Right cardiac atrium (tissue), 5 donors: ENCODE results near the gene DLG4. TPM values are rescaled to one million over a fixed set of nuclear protein-coding genes. Genes with fewer than 3 reads are reported as not detected.

ENCODE experiments used
- ATAC-seq, 2 donors: fragments of 200-7000 bp; cut with Tn5 transposase; one replicate each; pipeline versions ENCODE4 v1.8.0 to v1.9.1; 2020; ENCODE audit warnings: moderate library complexity in 2 of 2, mild to moderate bottlenecking in 1 of 2
- DNase-seq, 3 donors: peaks; one replicate each; pipeline ENCODE4 v3.0.0-alpha.2; 2020
- H3K27ac ChIP-seq: one replicate; pipeline ENCODE4 v1.5.1; 2013; ENCODE audit warnings: mild to moderate bottlenecking, low read length, control low read depth, moderate library complexity
- H3K27me3 ChIP-seq: one replicate; pipeline ENCODE4 v1.6.1; 2013; ENCODE audit not compliant: control insufficient read depth, insufficient read depth
- H3K4me1 ChIP-seq: one replicate; pipeline ENCODE4 v1.6.1; 2013; ENCODE audit warnings: low read length; ENCODE audit not compliant: control insufficient read depth, insufficient read depth
- H3K4me3 ChIP-seq: one replicate; pipeline ENCODE4 v1.5.1; 2013; ENCODE audit warnings: low read length, control low read depth
- H3K9me3 ChIP-seq: one replicate; pipeline ENCODE4 v1.6.1; 2013; ENCODE audit warnings: low read length; ENCODE audit not compliant: control insufficient read depth
- WGBS: extraction: QIAGEN DNeasy Blood & Tissue Kit; methylation state at CpG from one replicate; pipeline ENCODE4 v1.1.7; 2013; 5-methylcytosine and 5-hydroxymethylcytosine counted together
- intact Hi-C, 4 donors: fragments of 100-400 bp; cut with DNase I; formaldehyde crosslinking; loops; one replicate each; pipeline versions ENCODE4 v1.11.0 to v1.14.0; 2022 to 2023
- polyA plus RNA-seq: library from polyadenylated mRNA; stranded (reverse); fragments of 200-250 nt; gene quantifications from one replicate; pipeline ENCODE4 v1.2.3, GENCODE V29; 2013
- total RNA-seq, 4 donors: library from RNA; stranded (reverse); fragmentation: NEBNext Ultra II Directional; extraction: Animal tissue kit (Norgen Biotek cat#: 25700); gene quantifications; one replicate each; pipeline ENCODE4 v1.2.1, GENCODE V29; 2021
- donor health status: healthy with polysubstance abuse.
- donor health status: DM: no; HTN: yes; CAD: no.
- donor health status: DM: no; HTN: no; CAD: no.
- donor health status: DM: no; HTN: yes; CAD: no; lungs with severe emphysema.
- donor health status: DM: yes; HTN: yes; CAD: no.

Gene DLG4
- total and polyA plus RNA-seq, 5 donors = 23.3 to 36.2 (median 30.8) TPM

DNA sequence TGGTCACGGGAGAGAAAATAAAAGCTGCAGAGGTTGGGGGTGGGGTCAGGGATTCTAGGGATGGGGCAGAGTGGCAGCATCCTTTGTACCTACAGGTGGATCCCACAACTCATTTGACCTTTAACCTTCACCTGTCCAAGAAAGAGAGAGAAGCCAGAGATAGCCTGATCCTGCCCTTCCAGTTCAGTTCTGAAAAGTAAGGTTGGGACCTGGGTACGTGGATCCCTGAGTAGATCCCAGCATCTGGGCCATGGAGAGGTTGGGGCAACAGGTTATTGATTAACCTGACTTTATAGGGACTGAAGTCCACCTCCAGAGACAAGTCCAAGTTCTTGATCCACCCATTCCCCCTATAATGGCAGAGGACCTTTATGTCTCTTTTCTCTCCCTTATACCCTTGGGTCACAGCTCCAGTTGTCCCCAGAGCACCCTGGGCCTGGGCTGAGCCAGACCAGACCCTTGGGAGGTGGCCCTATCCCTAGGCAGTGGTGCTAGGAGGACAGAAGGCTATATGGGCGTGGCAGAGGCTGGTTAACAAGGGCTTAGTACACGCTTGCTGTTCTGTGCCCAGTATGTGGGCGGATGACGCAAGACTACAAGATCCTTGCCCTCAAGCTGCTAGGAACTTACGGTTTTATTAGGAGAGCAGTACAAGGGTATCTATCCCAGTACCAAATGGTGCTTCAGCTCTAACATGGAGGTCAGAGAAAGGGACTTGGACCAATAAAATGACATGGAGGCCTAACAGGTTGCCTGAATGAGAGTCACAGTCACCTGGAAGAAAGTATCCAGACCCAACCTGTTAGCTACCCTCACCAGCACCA is 39.3 kb upstream of the DLG4 start:
- ATAC-seq (no peak), DNase-seq (peak in 1 of 3 donors; percentile 35)
- H3K27ac ChIP-seq = no peak overlapping the region
- WGBS = 80% methylated on average over 7 of the region's 7 CpGs
- no peak overlapping the region for H3K4me3 ChIP-seq
- H3K9me3 ChIP-seq = no peaks in the 10 kb centered on the region
- no peaks in the 10 kb centered on the region for H3K27me3 ChIP-seq
- H3K4me1 ChIP-seq = no peaks in the 10 kb centered on the region
- intact Hi-C loops = no loop called here

DNA sequence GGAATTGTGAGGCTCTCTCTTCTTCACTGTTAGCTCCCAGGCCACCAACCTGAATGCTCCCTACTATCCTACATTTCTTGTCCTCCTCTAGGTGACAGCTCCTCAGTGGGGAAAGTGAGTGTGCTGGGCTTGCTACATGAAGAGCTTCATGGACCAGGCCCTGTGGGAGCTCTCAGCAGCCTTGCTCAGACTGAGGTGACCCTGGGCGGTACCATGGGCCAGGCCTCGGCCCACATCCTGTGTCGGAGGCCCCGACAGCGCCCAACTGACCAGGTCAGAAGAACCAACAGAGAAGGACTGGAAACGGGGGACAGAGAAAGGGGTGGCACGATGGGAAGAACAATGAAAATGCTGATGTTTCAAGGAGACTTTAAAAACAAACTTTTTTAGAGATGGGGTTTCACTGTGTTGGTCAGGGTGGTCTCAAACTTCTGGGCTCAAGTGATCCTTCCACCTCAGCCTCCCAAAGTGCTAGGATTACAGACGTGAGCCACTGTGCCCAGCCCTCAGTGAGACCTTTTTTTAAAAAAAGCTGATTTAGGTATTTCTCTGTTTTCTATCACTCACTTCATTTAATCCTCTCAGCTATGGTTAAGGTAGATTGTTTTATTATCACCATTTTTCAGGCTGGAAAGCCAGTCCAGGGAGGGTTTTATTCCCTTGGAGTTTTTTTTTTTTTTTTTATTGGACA is 37.3 kb upstream of the DLG4 start:
- intact Hi-C loops = no loop called here
- ATAC-seq (no peak), DNase-seq (no peak)
- Histone ChIP-seq H3K4me1 (no peaks in the 10 kb centered on the region), H3K9me3 (no peaks in the 10 kb centered on the region), H3K27ac (no peak overlapping the region), H3K27me3 (no peaks in the 10 kb centered on the region), H3K4me3 (no peak overlapping the region)
- WGBS = 88% methylated on average over 8 of the region's 8 CpGs

DNA sequence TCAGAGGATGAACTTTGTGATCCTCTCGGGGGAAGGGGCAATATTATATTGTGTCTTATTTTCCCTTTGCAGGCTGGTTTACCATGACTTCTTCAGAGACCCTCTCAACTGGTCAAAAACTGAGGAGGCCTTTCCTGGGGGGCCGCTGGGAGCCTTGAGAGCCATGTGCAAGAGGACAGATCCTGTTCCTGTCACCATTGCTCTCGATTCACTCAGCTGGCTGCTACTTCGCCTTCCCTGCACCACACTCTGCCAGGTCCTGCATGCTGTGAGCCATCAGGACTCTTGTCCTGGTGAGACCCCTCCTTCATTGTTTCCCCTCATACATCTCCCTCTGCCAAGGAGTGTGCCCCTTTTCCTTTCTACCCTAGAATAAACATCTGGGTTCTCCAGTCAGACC is 34.9 kb upstream of the DLG4 start:
- H3K9me3 ChIP-seq = no peaks in the 10 kb centered on the region
- H3K27me3 ChIP-seq = no peaks in the 10 kb centered on the region
- H3K4me1 ChIP-seq = peaks cover 6% of the 10 kb centered on the region
- intact Hi-C loops = no loop called here
- no peak for ATAC-seq
- 95% methylated on average over 4 of the region's 4 CpGs for WGBS
- H3K27ac ChIP-seq = no peak overlapping the region
- H3K4me3 ChIP-seq = no peak overlapping the region
- no peak for DNase-seq

DNA sequence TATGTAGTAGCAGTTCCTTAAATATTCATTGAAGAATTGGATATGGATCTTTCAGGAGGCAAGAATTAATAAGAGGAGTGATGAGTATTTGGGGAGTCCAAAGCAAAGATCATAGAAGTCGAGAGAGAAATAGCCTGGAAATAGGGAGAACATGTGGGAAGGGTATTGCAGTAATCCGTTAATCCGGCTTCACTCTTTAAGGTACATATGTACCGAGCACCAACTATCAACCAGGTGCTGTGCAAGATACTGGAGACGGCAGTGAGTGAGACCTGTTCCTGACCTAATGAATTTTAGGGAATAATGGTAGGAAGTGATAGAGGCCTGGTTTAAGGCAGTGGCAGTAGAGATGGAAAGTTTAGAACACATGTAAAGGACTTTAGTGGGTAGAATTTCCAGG is 33.4 kb upstream of the DLG4 start:
- H3K4me1 ChIP-seq = peaks cover 13% of the 10 kb centered on the region
- DNase-seq (no peak), ATAC-seq (no peak)
- intact Hi-C loops = no loop called here
- peak overlapping the region; percentile 65 for H3K4me3 ChIP-seq
- no peaks in the 10 kb centered on the region for H3K9me3 ChIP-seq
- no peaks in the 10 kb centered on the region for H3K27me3 ChIP-seq
- WGBS = 78% methylated on average over 5 of the region's 5 CpGs
- no peak overlapping the region for H3K27ac ChIP-seq

DNA sequence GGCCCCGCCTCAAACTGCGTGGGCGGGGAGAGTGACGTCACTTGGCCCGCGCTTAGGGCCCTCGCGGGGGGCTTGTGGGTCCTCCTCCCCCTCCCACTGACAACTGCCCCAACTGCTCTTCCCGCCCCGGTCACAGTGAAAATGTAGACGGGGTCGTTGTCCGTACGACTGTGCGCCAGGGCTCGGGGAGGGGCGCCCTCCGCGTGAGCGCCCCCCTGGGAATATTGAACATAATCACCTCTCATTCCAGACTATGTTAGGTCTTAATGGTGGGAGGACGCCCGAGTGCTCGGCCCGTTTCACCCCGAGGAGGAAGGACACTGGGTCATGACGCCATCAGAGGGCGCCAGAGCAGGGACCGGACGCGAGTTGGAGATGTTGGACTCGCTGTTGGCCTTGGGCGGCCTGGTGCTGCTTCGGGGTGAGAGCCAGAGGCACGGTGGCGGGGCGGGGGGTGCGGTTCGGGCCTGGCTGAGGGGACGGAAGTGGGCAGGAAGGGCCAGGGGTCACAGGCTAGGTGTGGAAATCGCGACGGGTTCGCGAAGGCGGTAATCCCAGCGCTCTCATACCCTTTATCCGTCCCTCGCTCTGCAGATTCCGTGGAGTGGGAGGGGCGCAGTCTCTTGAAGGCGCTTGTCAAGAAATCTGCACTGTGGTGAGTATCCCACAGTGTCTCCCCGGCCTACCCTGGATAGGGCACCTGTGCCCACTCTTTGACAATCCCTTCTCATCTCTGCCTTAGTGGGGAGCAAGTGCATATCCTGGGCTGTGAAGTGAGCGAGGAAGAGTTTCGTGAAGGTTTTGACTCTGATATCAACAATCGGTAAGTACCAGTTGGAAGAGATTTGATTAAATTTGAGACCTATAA is 32.8 kb upstream of the DLG4 start, which contains the start of gene ELP5:
ELP5 (plus strand) TSS at position 40 of the 868 bp plus-strand sequence; CDS start at position 376, 336 bp downstream.
- no peaks in the 10 kb centered on the region for H3K9me3 ChIP-seq
- DNase-seq = peak; percentile 96 to 98 (median 98)
- no peaks in the 10 kb centered on the region for H3K27me3 ChIP-seq
- intact Hi-C loops = no loop called here
- ATAC-seq = peak; percentile 82 to 84
- under 1% methylated on average over 55 of the region's 55 CpGs for WGBS
- H3K27ac ChIP-seq = peak within 1 kb of the TSS; percentile 99
- peaks cover 13% of the 10 kb centered on the region for H3K4me1 ChIP-seq
- peak within 1 kb of the TSS; percentile 97 for H3K4me3 ChIP-seq

DNA sequence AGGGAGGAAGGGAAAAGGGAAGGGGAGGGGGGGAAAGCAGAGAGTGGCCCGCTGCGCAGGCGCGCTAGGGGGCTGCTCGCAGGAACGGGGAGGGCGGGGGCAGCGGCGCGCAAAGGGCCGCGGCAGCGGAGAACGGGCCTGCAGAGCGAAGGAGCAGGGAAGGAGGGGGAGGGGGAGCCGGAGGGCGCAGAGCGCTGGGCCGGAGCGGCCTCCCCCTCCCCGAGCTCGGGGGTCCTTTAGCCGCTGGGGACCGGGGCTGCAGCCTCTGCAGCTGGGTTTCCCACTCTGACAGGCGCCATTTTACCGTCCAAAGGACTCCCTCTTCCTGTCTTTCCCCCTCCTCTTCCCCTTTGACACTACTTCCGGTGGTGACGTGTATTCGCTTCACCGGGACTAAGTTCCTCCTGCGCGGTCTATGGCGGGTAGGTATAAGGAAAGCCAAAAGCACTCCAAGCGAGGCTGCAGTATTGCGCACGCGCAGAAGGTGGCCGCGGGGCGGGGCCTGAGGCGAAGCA is 32.1 kb upstream of the DLG4 start, which contains the start of gene CTDNEP1:
CTDNEP1 (minus strand) TSS at position 74 of the 515 bp plus-strand sequence. CDS start 438 bp downstream, outside the sequence.
- 1% methylated on average over 40 of the region's 41 CpGs for WGBS
- Histone ChIP-seq H3K4me1 (peaks cover 13% of the 10 kb centered on the region), H3K9me3 (no peaks in the 10 kb centered on the region), H3K27me3 (no peaks in the 10 kb centered on the region), H3K4me3 (peak within 1 kb of the TSS; percentile 97), H3K27ac (peak within 1 kb of the TSS; percentile 99)
- intact Hi-C loops = no loop called here
- ATAC-seq (peak; percentile 96 to 97), DNase-seq (peak; percentile 97 to 99 (median 99))

GRCh38 chr17:7250695-7251627 is 31.3 kb upstream of the DLG4 start:
- H3K27ac ChIP-seq = peak overlapping the region; percentile 91
- H3K9me3 ChIP-seq = no peaks in the 10 kb centered on the region
- intact Hi-C loops = no loop called here
- ATAC-seq (no peak), DNase-seq (peak in 1 of 3 donors; percentile 74)
- under 1% methylated on average over 55 of the region's 55 CpGs for WGBS
- H3K4me1 ChIP-seq = peaks cover 13% of the 10 kb centered on the region
- H3K4me3 ChIP-seq = peak overlapping the region; percentile 97
- no peaks in the 10 kb centered on the region for H3K27me3 ChIP-seq

DNA sequence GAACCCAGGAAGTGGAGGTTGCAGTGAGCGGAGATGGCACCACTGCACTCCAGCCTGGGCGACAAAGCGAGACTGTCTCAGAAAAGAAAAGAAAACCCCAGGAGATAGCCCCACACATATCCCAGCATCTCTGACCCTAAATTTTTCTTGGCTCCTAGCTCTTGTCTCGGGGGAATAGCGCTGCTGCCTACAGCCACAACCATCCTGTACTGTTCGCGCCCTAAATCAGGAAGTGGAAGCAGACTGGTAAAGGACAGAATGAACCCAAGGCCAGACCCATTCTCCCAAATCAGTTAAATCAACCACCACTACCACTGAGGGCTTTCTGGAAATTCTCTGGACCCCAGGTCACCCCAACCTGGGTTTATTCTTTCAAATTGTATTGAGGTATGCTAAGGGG is 30.2 kb upstream of the DLG4 start:
- no peaks in the 10 kb centered on the region for H3K9me3 ChIP-seq
- ATAC-seq (no peak), DNase-seq (no peak)
- intact Hi-C loops = no loop called here
- peak overlapping the region; percentile 91 for H3K27ac ChIP-seq
- H3K4me3 ChIP-seq = peak overlapping the region; percentile 97
- H3K27me3 ChIP-seq = no peaks in the 10 kb centered on the region
- WGBS = 84% methylated on average over 7 of the region's 7 CpGs
- H3K4me1 ChIP-seq = peaks cover 13% of the 10 kb centered on the region

DNA sequence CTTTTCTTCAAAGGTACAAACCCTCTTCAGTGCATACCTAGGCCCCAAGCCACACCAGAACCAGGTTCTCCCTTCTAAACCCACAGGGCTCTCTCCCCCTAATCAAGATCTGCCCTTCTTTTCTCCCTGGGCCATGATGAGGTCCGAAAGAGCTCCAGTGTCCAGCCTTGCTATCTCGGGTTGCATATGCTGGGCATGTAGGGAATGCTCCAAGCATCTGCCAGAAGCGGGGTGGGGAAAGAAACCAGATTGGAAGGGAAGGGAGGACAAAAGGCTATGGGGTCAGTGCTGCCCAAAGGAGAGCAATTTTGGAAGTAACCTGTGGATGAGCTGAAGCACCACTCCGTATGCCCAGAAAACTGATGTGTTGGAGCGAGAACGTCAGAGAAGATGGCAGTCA is 29.6 kb upstream of the DLG4 start:
- ATAC-seq (no peak), DNase-seq (no peak)
- Histone ChIP-seq H3K4me3 (no peak overlapping the region), H3K27ac (peak overlapping the region; percentile 55), H3K9me3 (no peaks in the 10 kb centered on the region), H3K4me1 (peaks cover 13% of the 10 kb centered on the region), H3K27me3 (no peaks in the 10 kb centered on the region)
- 67% methylated on average over 6 of the region's 6 CpGs for WGBS
- intact Hi-C loops = no loop called here

GRCh38 chr17:7248796-7249195 is 29.2 kb upstream of the DLG4 start:
- H3K4me1 ChIP-seq = peaks cover 13% of the 10 kb centered on the region
- no peak overlapping the region for H3K4me3 ChIP-seq
- DNase-seq (peak in 1 of 3 donors; percentile 1), ATAC-seq (no peak)
- intact Hi-C loops = no loop called here
- peak overlapping the region; percentile 53 for H3K27ac ChIP-seq
- no peaks in the 10 kb centered on the region for H3K9me3 ChIP-seq
- WGBS = 73% methylated on average over 4 of the region's 4 CpGs
- H3K27me3 ChIP-seq = no peaks in the 10 kb centered on the region
